Measurements from ENCODE around the gene FABP1. TPM values are rescaled to one million over a fixed set of nuclear protein-coding genes. Genes with fewer than 3 reads are reported as not detected.

Gene FABP1
- total RNA-seq, 4 donors from 2014 or later: not detected

GRCh38 chr2:88123164-88123974, 4.5 kb downstream of the FABP1 start:
- 69 to 76% methylated on average over 5 of the region's 5 CpGs for WGBS, 2 donors
- no peak for TF ChIP-seq CTCF (IDR thresholded peaks at IDR 0.05)
- no peak for TF ChIP-seq POLR2A (IDR thresholded peaks at IDR 0.05)
- no peak for TF ChIP-seq EP300 (IDR thresholded peaks at IDR 0.05)
- no peak for DNase-seq (ENCODE audit: low spot score in 2 of 2)
- Histone ChIP-seq H3K27ac (no peak overlapping the region), H3K27me3 (no peaks in the 10 kb centered on the region), H3K9me3 (no peaks in the 10 kb centered on the region), H3K4me3 (no peak overlapping the region), H3K36me3 (no peaks in the 10 kb centered on the region), H3K4me1 (no peaks in the 10 kb centered on the region)

- DNase-seq (ENCODE audit: low spot score in 2 of 2): no peak
- Histone ChIP-seq H3K27me3 (no peaks in the 10 kb centered on the region), H3K9me3 (no peaks in the 10 kb centered on the region), H3K4me1 (no peaks in the 10 kb centered on the region), H3K36me3 (no peaks in the 10 kb centered on the region), H3K4me3 (no peak overlapping the region), H3K27ac (no peak overlapping the region)
- 78 to 84% methylated on average over 8 of the region's 8 CpGs for WGBS, 2 donors
- TF ChIP-seq POLR2A (IDR thresholded peaks at IDR 0.05) (no peak), CTCF (IDR thresholded peaks at IDR 0.05) (no peak), EP300 (IDR thresholded peaks at IDR 0.05) (no peak)
These were observed 5.5 kb downstream of the FABP1 start for GRCh38 chr2:88122141-88122884.

- WGBS, 2 donors: 76 to 93% methylated on average over 4 of the region's 4 CpGs
- DNase-seq (ENCODE audit: low spot score in 2 of 2): no peak
- Histone ChIP-seq H3K27me3 (no peaks in the 10 kb centered on the region), H3K9me3 (no peaks in the 10 kb centered on the region), H3K27ac (no peak overlapping the region), H3K4me3 (no peak overlapping the region), H3K4me1 (no peaks in the 10 kb centered on the region), H3K36me3 (no peaks in the 10 kb centered on the region)
- no peak for TF ChIP-seq CTCF (IDR thresholded peaks at IDR 0.05)
- TF ChIP-seq EP300 (IDR thresholded peaks at IDR 0.05): no peak
- no peak for TF ChIP-seq POLR2A (IDR thresholded peaks at IDR 0.05)
These were observed 6.2 kb downstream of the FABP1 start for GRCh38 chr2:88121678-88122077.

GRCh38 chr2:88117973-88118372, 9.9 kb downstream of the FABP1 start:
- no peaks in the 10 kb centered on the region for H3K27me3 ChIP-seq

More at GRCh38 chr2:88117973-88118372, 9.9 kb downstream of the FABP1 start:
- WGBS, 2 donors: 80 to 91% methylated on average over 4 of the region's 4 CpGs
- Histone ChIP-seq H3K4me1 (no peaks in the 10 kb centered on the region), H3K36me3 (no peaks in the 10 kb centered on the region), H3K9me3 (no peaks in the 10 kb centered on the region), H3K4me3 (no peak overlapping the region), H3K27ac (no peak overlapping the region)
- TF ChIP-seq POLR2A (IDR thresholded peaks at IDR 0.05) (no peak), CTCF (IDR thresholded peaks at IDR 0.05) (no peak), EP300 (IDR thresholded peaks at IDR 0.05) (no peak)
- no peak for DNase-seq (ENCODE audit: low spot score in 2 of 2)
